ENCODE data around the gene GPR132. TPM values are rescaled to one million over a fixed set of nuclear protein-coding genes. Genes with fewer than 3 reads are reported as not detected.
"Not testable (repeated sequence)": the region's sequence is repeated elsewhere in the genome, so short reads cannot be mapped to it uniquely, and the experiment has no call there.

The GPR132 gene
- total RNA-seq, 1 donor from 2014 or later, result 2.2 TPM

GRCh38 chr14:105064721-105065143, 498 bp downstream of the GPR132 start:
- Histone ChIP-seq H4K20me1 (ENCODE audit: insufficient read depth, low read length) (peaks cover under 1% of the 10 kb centered on the region), H3K4me2 (ENCODE audit: low read length) (peak overlapping the region; percentile 47), H3K27ac (ENCODE audit: low read depth, low read length) (peak overlapping the region; percentile 7), H3K9me3 (ENCODE audit: insufficient read depth, low read depth, low read length) (no peaks in the 10 kb centered on the region), H3K9ac (ENCODE audit: low read length) (no peak overlapping the region), H3K4me1 (ENCODE audit: insufficient read depth, low read length) (peaks cover 23% of the 10 kb centered on the region), H3K36me3 (ENCODE audit: insufficient read depth, low read length) (no peaks in the 10 kb centered on the region), H3K79me2 (ENCODE audit: insufficient read depth, low read length) (no peaks in the 10 kb centered on the region), H3K4me3 (ENCODE audit: insufficient read depth, low read depth, low read length) (no peak overlapping the region), H2AFZ (ENCODE audit: low read depth, low read length) (peak overlapping the region; percentile 47), H3K27me3 (ENCODE audit: insufficient read depth, low read length) (no peaks in the 10 kb centered on the region)
- Mint-ChIP-seq H3K4me1 (ENCODE audit: low read depth, unreplicated experiment) (peaks cover 21% of the 10 kb centered on the region), H3K27ac (ENCODE audit: unreplicated experiment) (peak overlapping the region; percentile 62), H3K27me3 (ENCODE audit: low read depth, unreplicated experiment) (peaks cover 4% of the 10 kb centered on the region), H3K9me3 (ENCODE audit: unreplicated experiment) (peaks cover 2% of the 10 kb centered on the region), H3K4me3 (ENCODE audit: unreplicated experiment) (no peak overlapping the region), H3K36me3 (ENCODE audit: low read depth, unreplicated experiment) (no peaks in the 10 kb centered on the region)
- FAIRE-seq (no peak), DNase-seq (ENCODE audit: low read depth) (peak; percentile 64)
- no peak for TF ChIP-seq EZH2 (IDR thresholded peaks at IDR 0.05; ENCODE audit: insufficient read depth, low read length)
- TF ChIP-seq CTCF (IDR thresholded peaks at IDR 0.05; ENCODE audit: insufficient read depth, low read depth, low read length), result no peak

- Mint-ChIP-seq H3K4me3 (ENCODE audit: unreplicated experiment) (no peak overlapping the region), H3K27ac (ENCODE audit: unreplicated experiment) (peak overlapping the region; percentile 50), H3K4me1 (ENCODE audit: low read depth, unreplicated experiment) (peaks cover 24% of the 10 kb centered on the region), H3K9me3 (ENCODE audit: unreplicated experiment) (peaks cover 2% of the 10 kb centered on the region), H3K27me3 (ENCODE audit: low read depth, unreplicated experiment) (peaks cover 10% of the 10 kb centered on the region), H3K36me3 (ENCODE audit: low read depth, unreplicated experiment) (no peaks in the 10 kb centered on the region)
- Histone ChIP-seq H4K20me1 (ENCODE audit: insufficient read depth, low read length) (peaks cover 3% of the 10 kb centered on the region), H3K4me3 (ENCODE audit: insufficient read depth, low read depth, low read length) (no peak overlapping the region), H3K4me1 (ENCODE audit: insufficient read depth, low read length) (peaks cover 22% of the 10 kb centered on the region), H3K27me3 (ENCODE audit: insufficient read depth, low read length) (no peaks in the 10 kb centered on the region), H3K79me2 (ENCODE audit: insufficient read depth, low read length) (no peaks in the 10 kb centered on the region), H3K9me3 (ENCODE audit: insufficient read depth, low read depth, low read length) (no peaks in the 10 kb centered on the region), H3K36me3 (ENCODE audit: insufficient read depth, low read length) (no peaks in the 10 kb centered on the region), H3K27ac (ENCODE audit: low read depth, low read length) (no peak overlapping the region), H3K9ac (ENCODE audit: low read length) (no peak overlapping the region), H3K4me2 (ENCODE audit: low read length) (no peak overlapping the region), H2AFZ (ENCODE audit: low read depth, low read length) (no peak overlapping the region)
- TF ChIP-seq EZH2 (IDR thresholded peaks at IDR 0.05; ENCODE audit: insufficient read depth, low read length) (no peak), CTCF (IDR thresholded peaks at IDR 0.05; ENCODE audit: insufficient read depth, low read depth, low read length) (no peak)
- DNase-seq (ENCODE audit: low read depth) (no peak), FAIRE-seq (no peak)
Measured at GRCh38 chr14:105064001-105064400, 1.2 kb downstream of the GPR132 start.

GRCh38 chr14:105063506-105063905, 1.7 kb downstream of the GPR132 start:
- H2AFZ ChIP-seq (ENCODE audit: low read depth, low read length); H3K36me3 Mint-ChIP-seq (ENCODE audit: low read depth, unreplicated experiment); H3K27me3 ChIP-seq (ENCODE audit: insufficient read depth, low read length); FAIRE-seq; H3K4me3 Mint-ChIP-seq (ENCODE audit: unreplicated experiment); H3K27ac ChIP-seq (ENCODE audit: low read depth, low read length); DNase-seq (ENCODE audit: low read depth); H3K9me3 ChIP-seq (ENCODE audit: insufficient read depth, low read depth, low read length); H3K36me3 ChIP-seq (ENCODE audit: insufficient read depth, low read length); H3K9me3 Mint-ChIP-seq (ENCODE audit: unreplicated experiment); H3K4me2 ChIP-seq (ENCODE audit: low read length); H3K79me2 ChIP-seq (ENCODE audit: insufficient read depth, low read length); H4K20me1 ChIP-seq (ENCODE audit: insufficient read depth, low read length); H3K4me3 ChIP-seq (ENCODE audit: insufficient read depth, low read depth, low read length); H3K27ac Mint-ChIP-seq (ENCODE audit: unreplicated experiment); H3K9ac ChIP-seq (ENCODE audit: low read length): not testable (repeated sequence)
- H3K27me3 Mint-ChIP-seq (ENCODE audit: low read depth, unreplicated experiment), result peaks cover 10% of the 10 kb centered on the region
- H3K4me1 ChIP-seq (ENCODE audit: insufficient read depth, low read length), result peaks cover 22% of the 10 kb centered on the region
- peaks cover 21% of the 10 kb centered on the region for H3K4me1 Mint-ChIP-seq (ENCODE audit: low read depth, unreplicated experiment)
